ENCODE measurements around the gene ENTPD3.
"Not testable (repeated sequence)": the region's sequence is repeated elsewhere in the genome, so short reads cannot be mapped to it uniquely, and the experiment has no call there.

ENTPD3 gene

GRCh38 chr3:40407007-40407406, 20.0 kb downstream of the ENTPD3 start:
- DNase-seq (ENCODE audit: low read depth) = no peak

DNA sequence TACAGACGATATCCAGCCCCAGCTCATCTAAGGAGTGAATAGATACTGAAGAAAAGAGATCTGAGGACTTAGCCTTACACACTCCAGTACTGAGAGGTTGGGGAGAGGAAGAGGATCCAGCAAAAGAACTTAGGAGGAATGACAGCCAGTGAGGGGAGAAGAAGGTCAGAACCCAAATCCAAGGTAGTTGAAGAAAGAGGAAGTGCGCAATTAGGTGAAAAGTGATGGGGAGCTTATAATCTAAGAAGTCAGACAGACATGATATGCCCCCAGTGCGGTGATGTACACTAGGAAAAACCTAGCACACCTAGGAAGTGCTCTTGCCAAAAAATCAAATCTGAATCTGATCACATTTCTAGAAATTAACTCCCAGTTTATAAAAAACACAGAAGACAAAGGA, 20.6 kb downstream of the ENTPD3 start:
- DNase-seq (ENCODE audit: low read depth) = no peak

DNA sequence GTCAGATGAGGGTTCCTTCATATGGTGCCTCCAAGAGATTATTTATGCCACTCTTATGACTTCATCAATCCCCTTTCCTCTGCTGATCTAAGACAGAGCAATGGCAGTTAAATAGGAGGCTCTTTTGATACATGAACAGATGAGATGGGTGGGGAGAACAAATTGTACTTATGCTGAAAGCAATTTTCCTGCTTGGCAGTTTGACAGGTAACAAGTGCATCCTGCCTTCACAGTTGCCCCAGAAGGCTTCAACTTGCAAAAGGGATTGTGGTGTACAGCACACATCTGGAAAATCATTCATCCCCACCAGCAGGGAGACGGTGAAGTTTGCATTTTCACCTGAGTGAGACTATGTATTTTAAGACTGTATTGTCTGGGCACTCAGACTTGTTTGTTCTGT, 27.3 kb downstream of the ENTPD3 start:
- DNase-seq (ENCODE audit: low read depth) = no peak

- no peak for DNase-seq (ENCODE audit: low read depth)
Observed at GRCh38 chr3:40417845-40418543, 31.0 kb downstream of the ENTPD3 start.

GRCh38 chr3:40422861-40423260, 35.9 kb downstream of the ENTPD3 start:
- DNase-seq (ENCODE audit: low read depth) = no peak

- no peak for DNase-seq (ENCODE audit: low read depth)
Observed at GRCh38 chr3:40427045-40427669, 40.2 kb downstream of the ENTPD3 start.

DNA sequence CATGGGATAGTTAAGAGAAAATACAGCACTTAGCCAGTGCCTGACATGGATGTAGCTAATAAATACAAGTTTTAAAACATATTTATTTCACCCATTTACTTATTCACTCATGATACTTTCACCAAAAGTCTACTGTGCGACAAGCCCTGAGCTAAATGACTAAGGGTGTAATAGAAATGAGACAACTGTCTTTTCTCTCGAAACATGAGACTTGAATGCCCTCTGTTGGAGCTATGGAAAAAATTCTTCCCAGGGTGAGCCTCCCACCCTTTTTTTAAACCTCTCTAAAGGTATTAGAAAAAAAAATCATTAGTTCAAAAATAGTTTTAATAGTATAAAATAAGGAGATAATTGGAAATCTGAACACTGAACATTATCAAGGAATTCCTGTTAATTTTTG, 45.8 kb downstream of the ENTPD3 start:
- DNase-seq (ENCODE audit: low read depth) = no peak

DNA sequence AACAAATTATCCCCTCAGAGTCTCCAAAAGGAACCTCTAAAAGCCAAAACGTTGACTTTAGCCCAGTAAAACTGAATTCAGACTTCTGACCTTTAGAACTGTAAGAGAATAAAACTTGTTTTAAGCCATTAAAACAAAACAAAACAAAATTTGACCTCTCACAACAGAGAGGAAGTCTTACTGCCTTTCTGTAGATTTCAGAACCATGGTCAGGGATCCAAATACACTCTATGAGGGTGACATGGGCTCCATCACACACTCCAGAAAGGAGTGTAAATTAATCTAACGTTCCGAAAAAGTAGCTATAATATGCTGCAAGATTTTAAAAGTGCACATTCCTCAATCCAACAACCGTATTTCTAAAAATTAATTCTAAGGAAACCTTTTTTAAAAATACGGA, 50.9 kb downstream of the ENTPD3 start:
- DNase-seq (ENCODE audit: low read depth) = no peak

- DNase-seq (ENCODE audit: low read depth) = no peak
Observed at GRCh38 chr3:40445062-40445461, 58.1 kb downstream of the ENTPD3 start.

DNA sequence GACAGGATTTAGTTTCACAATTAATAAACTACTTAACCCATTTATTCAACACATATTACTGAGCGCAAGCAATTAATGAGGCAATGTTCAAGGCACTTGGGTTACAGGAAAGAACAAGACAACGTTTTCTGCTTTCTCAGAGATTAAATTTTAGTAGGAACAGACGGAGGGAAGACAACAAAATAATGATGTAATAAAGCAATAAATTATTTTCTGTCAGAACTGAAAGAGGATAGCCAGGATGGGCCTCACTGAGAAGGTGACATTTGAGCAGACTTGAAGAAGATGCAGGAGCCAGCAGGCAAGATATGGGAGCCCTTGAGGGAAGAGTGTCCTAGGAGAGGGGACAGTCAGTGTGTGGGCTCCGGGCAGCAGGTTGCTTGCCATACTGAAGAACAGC, 58.9 kb downstream of the ENTPD3 start:
- no peak for DNase-seq (ENCODE audit: low read depth)

- DNase-seq (ENCODE audit: low read depth) = no peak
Observed at GRCh38 chr3:40450438-40450837, 63.5 kb downstream of the ENTPD3 start.

DNA sequence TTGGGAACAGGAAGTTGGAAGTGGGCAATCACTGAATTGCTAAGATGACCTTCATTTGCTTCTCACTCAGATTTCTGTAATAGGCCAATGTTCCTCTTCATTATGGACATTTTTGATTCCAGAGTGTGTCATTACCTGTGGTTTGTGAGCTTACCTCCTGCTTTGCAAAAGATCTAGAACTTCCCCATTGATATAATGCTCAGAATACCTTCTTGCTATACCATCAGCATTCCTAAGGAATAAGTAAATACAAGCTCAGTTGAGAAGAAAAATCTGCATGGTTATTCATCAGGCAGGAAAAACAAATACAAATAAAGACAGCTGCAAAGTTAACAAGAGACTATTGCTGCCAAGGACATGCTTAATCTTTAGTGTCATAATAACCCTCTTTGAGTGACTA, 64.6 kb downstream of the ENTPD3 start:
- DNase-seq (ENCODE audit: low read depth) = no peak

DNA sequence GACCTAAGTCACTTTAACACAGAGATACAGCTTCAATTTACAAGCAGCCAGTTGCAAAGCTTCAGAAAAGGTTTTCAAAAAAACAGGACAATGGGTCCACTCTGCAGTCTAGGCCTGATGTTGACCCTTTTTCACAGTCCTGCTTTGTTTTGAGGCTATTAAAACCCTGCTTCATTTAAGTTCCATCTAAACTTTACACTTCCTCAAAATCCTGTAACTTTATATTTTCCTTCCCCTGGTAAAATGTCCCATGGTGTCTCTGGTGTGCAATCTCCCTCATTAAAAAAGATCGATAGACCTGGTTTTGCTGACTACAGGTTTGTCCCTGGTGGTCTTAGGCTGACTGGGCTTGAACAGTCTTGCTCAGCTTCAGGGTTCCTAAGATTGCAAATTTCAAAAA, 65.1 kb downstream of the ENTPD3 start:
- no peak for DNase-seq (ENCODE audit: low read depth)

GRCh38 chr3:40452562-40452875, 65.5 kb downstream of the ENTPD3 start:
- no peak for DNase-seq (ENCODE audit: low read depth)

DNA sequence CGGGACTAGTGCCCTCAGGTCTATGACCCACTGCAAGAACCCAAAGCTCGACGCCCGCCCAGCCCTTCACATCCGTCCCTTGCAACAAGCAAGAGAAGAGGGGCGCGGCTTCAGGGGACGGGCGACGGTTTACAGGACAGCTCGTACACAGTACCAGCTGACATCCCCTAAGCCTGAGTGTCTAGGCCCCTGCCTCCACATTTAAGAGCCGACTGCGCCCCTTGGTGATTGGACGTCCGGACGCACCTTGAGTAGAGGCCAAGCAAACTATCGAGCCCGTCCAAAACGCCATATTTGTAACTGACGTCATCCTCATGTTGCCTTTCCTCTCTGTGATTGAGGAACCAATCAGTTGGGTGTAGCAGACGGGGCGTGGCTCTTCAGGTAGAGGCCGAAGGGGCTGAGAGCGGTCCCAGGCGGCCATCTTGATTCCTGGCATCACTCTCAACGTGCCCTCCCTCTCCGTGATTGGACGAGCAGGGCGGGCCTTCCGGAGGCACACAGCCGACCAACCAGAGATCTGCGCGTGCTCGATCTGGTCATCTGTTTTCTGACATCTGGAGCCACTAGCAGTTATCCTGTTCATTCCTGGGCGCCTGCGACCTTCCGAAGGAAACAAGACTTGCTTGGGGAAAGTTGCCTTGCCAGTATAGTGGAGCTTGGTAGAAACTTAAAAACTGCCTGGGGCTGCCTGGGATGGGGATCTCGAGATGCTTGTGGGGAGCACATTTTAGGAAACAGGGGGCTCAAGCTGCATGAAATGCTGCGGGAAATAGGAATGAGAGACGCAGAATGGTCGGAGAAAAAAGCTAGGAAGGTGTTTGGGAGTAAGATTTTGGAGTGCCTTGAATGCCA, 66.1 kb downstream of the ENTPD3 start:
- peak; percentile 98 for DNase-seq (ENCODE audit: low read depth)

GRCh38 chr3:40453933-40454332, 66.9 kb downstream of the ENTPD3 start:
- DNase-seq (ENCODE audit: low read depth) = no peak

DNA sequence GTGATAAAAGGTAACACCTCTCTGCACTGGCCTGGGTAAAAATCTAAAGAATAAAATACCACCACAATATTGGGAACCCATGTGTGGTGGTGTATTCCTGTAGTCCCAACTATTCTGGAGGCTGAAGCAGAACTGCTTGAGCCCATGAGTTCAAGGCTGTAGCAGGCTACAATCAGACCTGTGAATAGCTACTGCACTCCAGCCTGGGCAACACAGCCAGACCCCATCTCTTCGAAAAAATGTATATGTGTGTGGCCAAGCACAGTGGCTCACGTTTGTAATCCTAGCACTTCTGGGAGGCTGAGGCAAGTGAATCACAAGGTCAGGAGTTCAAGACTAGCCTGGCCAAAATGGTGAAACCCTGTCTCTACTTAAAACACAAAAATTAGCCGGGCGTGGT, 68.3 kb downstream of the ENTPD3 start:
- DNase-seq (ENCODE audit: low read depth) = no peak

- no peak for DNase-seq (ENCODE audit: low read depth)
Observed at GRCh38 chr3:40456279-40456939, 69.4 kb downstream of the ENTPD3 start.

GRCh38 chr3:40456940-40457823, 70.2 kb downstream of the ENTPD3 start, which contains the start of gene RPL14:
Gene RPL14 (plus strand): TSS chr3:40457339. CDS start chr3:40457472, 133 bp downstream.
- DNase-seq (ENCODE audit: low read depth) = peak; percentile 94

DNA sequence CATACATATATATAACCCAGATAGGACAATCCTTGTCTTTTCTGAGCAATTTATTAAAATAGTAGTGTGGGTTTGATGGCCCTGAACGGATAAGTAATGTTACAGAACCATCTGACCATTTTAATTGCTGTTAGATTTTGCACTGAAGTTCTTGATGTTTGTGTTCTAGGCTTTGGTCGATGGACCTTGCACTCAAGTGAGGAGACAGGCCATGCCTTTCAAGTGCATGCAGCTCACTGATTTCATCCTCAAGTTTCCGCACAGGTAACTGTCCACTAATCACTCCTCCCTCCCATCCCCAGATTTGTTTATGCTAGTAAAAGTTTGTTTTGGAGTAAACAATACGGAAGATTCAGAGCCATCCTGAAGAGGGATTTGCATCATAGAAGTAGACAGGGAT, 71.5 kb downstream of the ENTPD3 start:
- DNase-seq (ENCODE audit: low read depth) = no peak

- not testable (repeated sequence) for DNase-seq (ENCODE audit: low read depth)
Observed at GRCh38 chr3:40460481-40460880, 73.5 kb downstream of the ENTPD3 start.

DNA sequence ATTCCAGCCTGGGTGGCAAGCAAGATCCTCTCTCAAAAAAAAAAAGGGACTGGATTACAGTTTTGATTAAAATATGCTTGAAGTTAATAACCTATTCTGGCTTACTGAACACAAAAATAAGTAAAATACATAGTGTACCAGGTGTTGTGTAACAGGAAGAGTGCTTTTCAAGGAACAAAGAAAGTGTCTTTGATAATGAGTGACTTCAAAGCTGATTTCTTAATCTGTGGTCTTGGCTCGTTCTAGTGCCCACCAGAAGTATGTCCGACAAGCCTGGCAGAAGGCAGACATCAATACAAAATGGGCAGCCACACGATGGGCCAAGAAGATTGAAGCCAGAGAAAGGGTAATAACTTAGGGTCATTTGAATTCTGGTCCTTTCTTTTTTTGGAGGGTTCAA, 74.2 kb downstream of the ENTPD3 start:
- no peak for DNase-seq (ENCODE audit: low read depth)

Data from amniotic epithelial cell (primary cell).